SW 1271 (cell line): ENCODE data around the gene DHRS2.

ENCODE experiments used
- DNase-seq, 2 experiments: peaks; one replicate each; lab custom pipeline; 2025; lab: John Stamatoyannopoulos, UW

The DHRS2 gene

DNA sequence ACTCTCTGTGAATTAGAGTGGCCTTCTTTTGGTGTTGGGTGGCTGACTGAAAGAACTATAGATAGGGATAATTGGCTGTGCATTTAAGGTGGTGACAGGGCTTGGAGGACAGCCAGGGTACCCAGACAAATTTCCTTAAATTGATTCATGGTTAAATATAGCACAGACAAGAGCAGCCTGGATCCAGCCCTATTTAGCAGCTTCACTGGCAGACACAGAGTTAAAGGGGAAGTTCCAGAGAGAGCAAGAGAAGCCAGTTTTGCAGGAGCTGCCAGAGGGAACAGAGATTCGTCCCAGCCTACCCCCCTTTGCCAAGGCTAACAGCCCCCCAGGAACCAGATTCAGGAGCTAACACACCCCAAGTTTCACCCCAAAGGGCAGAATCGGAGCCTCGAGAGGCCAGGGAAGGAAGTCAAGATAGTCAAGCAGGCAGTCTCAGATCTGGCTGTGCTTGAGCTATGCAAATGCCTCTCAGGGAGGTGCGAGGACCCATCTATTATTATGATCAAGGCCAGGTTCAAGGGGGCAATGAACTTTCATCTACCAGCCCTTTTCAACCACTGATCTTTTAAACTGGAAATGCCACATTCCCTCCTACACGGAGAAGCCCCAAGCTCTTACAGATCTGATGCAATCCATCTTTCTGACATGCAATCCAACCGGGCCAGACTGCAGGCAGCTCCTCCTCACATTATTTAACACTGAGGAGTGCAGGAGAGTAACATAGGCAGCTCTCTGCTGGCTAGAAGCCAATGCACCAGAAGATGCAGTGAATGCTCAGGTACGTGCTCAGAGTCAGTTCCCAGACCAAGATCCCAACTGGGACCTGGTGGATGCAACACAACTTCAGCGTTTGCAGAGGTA, 58.2 kb downstream of the DHRS2 start:
- no peak for DNase-seq
